WTC11 (cell line): ENCODE data around the gene GOLGA6L22. TPM values are rescaled to one million over a fixed set of nuclear protein-coding genes. Genes with fewer than 3 reads are reported as not detected.
"Not testable (repeated sequence)": the region's sequence is repeated elsewhere in the genome, so short reads cannot be mapped to it uniquely, and the experiment has no call there.

Source experiments
- ATAC-seq: fragments of 200-7000 bp; cut with Tn5 transposase; 2 replicates; pipeline ENCODE4 v1.10.0; 2021; ENCODE audit warnings: mild to moderate bottlenecking, moderate library complexity
- Bru-seq: library from RNA; stranded (reverse); fragments of 400-500 nt; gene quantifications from one replicate; lab custom pipeline; 2021; lab: Mats Ljungman, UMichigan
- CTCF ChIA-PET: fragments of 300-600 bp; sonication (Branson Sonifier 250); formaldehyde crosslinking; loops from one replicate; lab custom pipeline; 2021; ENCODE audit warnings: antibody characterized with exemption; lab: Charles Lee
- POLR2A ChIA-PET: fragments of 350-600 bp; sonication (Branson Sonifier 250); formaldehyde crosslinking; loops from one replicate; lab custom pipeline; 2021; ENCODE audit warnings: antibody characterized with exemption; lab: Charles Lee
- DNase-seq: peaks from one replicate; pipeline ENCODE4 v3.0.0; 2021; ENCODE audit warnings: low spot score
- H3K27ac Mint-ChIP-seq: 2 replicates; pipeline ENCODE4 v1.8.0; 2021; ENCODE audit warnings: mixed read lengths
- H3K27me3 Mint-ChIP-seq: 2 replicates; pipeline ENCODE4 v1.8.0; 2021; ENCODE audit warnings: low read depth, mild to moderate bottlenecking, moderate library complexity, mixed read lengths
- H3K36me3 Mint-ChIP-seq: 2 replicates; pipeline ENCODE4 v1.8.0; 2021; ENCODE audit warnings: mixed read lengths
- H3K4me1 Mint-ChIP-seq: 2 replicates; pipeline ENCODE4 v1.8.0; 2022; ENCODE audit warnings: mixed read lengths
- H3K4me3 Mint-ChIP-seq: 2 replicates; pipeline ENCODE4 v1.8.0; 2021; ENCODE audit warnings: mild to moderate bottlenecking, moderate library complexity, mixed read lengths
- H3K9me3 Mint-ChIP-seq: 2 replicates; pipeline ENCODE4 v1.8.0; 2021; ENCODE audit warnings: mixed read lengths
- long read RNA-seq, 3 experiments: library from RNA in 1 of 3; library from capped mRNA in 1 of 3; library from polyadenylated mRNA in 1 of 3; unstranded in 2 of 3; stranded (forward) in 1 of 3; transcript quantifications; one replicate each; pipeline ENCODE4 v2.0.0, GENCODE V29; 2021
- total RNA-seq: library from RNA; stranded (reverse); gene quantifications from 3 replicates; pipeline ENCODE4 v1.2.3, GENCODE V29; 2021

The GOLGA6L22 gene, protein sequence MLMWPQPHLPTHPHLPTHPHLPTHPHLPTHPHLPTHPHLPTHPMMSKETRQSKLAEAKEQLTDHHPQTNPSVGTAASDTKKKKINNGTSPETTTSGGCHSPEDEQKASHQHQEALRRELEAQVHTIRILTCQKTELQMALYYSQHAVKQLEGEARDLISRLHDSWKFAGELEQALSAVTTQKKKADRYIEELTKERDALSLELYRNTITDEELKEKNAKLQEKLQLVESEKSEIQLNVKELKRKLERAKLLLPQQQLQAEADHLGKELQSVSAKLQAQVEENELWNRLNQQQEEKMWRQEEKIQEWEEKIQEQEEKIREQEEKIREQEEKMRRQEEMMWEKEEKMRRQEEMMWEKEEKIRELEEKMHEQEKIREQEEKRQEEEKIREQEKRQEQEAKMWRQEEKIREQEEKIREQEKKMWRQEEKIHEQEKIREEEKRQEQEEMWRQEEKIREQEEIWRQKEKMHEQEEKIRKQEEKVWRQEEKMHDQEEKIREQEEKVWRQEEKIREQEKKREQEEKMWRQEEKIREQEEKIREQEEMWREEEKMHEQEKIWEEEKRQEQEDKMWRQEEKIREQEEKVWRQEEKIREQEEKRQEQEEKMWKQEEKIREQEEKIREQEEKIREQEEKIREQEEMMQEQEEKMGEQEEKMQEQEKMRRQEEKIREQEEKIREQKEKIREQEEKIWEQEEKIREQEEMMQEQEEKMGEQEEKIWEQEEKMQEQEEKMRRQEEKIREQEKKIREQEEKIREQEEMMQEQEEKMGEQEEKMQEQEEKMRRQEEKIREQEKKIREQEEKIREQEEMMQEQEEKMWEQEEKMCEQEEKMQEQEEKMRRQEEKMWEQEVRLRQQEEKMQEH
- total RNA-seq (not detected in 3 replicates), Bru-seq, nascent RNA (not detected)
- long read RNA-seq, experiment 1, result 0 reads
- long read RNA-seq, experiment 2, result 0 reads
- long read RNA-seq, experiment 3, result 0 reads

DNA sequence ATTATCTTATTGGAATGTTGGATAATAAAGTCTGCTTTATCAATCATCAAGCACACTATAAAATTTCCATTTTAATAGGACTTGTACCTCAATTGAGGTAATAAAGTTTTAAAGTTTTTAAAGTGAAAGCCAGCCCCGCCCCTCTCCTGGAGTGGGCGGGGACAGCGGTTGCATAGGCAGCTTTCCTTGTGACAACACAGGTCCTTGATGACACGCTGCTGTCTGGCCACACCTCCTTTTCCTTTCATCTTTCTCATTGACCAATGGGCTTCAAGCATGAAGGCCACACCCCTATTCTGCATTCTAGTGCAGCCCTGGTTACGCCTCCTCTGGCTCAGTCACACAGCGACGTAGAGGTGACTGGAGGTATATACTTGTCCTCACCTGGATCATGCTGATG, at the start of gene GOLGA6L22:
TSS of gene GOLGA6L22 (plus strand) at position 301 of the 400 bp plus-strand sequence. CDS start at position 392, 91 bp downstream.
- H3K4me3 Mint-ChIP-seq, H3K9me3 Mint-ChIP-seq, POLR2A ChIA-PET, CTCF ChIA-PET, H3K4me1 Mint-ChIP-seq, ATAC-seq, H3K27me3 Mint-ChIP-seq, DNase-seq, H3K27ac Mint-ChIP-seq, H3K36me3 Mint-ChIP-seq: not testable (repeated sequence)

DNA sequence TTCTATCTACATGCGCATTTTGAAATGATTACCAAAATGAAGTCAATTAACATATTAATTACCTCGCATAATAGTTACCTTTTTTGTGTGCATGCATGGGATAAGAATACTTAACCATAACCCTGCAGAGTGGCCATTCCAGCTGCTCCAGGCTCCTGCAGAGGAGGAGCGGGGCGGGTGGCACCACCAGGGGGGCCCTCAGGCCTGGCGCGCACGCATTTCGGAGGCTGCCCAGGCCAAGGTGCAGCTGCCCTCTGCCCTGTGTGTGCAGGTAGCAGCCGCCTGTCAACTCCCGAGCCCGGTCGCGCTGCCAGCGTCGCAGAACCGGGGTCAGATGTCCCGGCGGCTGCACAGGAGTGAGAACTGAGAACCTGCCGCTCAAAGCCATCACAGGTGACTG, 41.4 kb upstream of the GOLGA6L22 start:
- H3K4me3 Mint-ChIP-seq, H3K9me3 Mint-ChIP-seq, DNase-seq, H3K4me1 Mint-ChIP-seq, H3K27me3 Mint-ChIP-seq, ATAC-seq, CTCF ChIA-PET, H3K27ac Mint-ChIP-seq, POLR2A ChIA-PET, H3K36me3 Mint-ChIP-seq: not testable (repeated sequence)

DNA sequence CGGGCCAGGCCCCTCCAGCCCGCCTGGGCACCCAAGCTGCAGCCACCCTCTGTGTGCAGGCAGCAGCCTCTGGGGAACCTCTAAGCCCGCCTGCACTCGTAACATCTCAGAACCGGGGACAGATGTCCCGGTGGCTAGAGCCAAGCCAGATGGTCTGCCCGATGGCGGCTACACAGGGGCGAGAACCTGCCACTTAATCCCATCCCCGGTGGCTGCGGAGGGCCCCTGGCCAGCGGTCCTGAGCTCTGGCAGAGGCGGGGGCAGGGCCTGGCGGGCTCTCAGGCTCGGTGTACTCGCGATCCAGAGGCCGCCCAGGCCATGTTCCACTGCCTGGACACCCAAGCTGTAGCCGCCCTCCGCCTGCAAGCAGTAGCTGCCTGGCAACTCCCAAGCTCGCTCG, 40.9 kb upstream of the GOLGA6L22 start:
- H3K36me3 Mint-ChIP-seq, POLR2A ChIA-PET, H3K4me1 Mint-ChIP-seq, CTCF ChIA-PET, DNase-seq, H3K27me3 Mint-ChIP-seq, H3K9me3 Mint-ChIP-seq, H3K4me3 Mint-ChIP-seq, H3K27ac Mint-ChIP-seq, ATAC-seq: not testable (repeated sequence)

DNA sequence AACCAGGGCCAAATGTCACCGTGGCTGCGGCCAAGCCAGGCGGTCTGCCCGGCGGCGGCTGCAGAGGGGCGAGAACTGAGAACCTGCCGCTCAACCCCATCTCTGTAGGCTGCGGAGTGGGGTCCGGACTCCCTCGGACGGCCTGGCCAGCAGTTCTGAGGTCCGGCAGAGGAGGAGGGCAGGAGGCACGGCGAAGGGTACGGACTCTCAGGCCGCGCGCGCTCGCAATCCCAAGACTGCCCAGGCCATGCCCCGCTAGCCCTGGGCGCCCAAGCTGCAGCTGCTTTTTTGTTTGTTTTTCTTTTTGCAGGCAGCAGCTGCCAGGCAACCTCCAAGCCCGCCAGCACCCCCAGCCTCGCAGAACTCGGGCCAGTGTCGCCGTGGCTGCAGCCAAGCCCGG, 40.5 kb upstream of the GOLGA6L22 start:
- H3K9me3 Mint-ChIP-seq, DNase-seq, H3K36me3 Mint-ChIP-seq, H3K4me1 Mint-ChIP-seq, ATAC-seq, H3K27me3 Mint-ChIP-seq, H3K4me3 Mint-ChIP-seq, POLR2A ChIA-PET, CTCF ChIA-PET, H3K27ac Mint-ChIP-seq: not testable (repeated sequence)

DNA sequence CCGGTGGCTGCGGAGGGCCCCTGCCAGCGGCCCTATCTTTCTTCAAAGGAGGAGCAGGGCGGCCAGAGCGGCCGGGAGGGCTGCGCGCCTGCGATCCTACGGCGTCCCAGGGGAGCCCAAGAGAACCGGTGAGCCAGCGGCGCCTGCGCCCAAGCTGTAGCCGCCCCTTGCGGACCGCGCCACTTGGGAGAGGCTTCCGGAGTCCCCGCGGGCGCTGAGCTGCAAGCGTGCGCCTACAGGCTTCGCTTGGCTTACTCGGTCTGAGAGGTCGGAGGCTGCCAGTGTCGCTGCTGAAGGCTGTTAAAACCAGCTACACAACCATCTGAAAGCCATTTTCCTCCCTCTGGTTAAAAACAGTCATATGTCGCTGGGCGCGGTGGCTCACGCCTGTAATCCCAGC, 40.0 kb upstream of the GOLGA6L22 start:
- H3K9me3 Mint-ChIP-seq, H3K4me1 Mint-ChIP-seq, ATAC-seq, H3K27ac Mint-ChIP-seq, DNase-seq, H3K27me3 Mint-ChIP-seq, POLR2A ChIA-PET, H3K36me3 Mint-ChIP-seq, H3K4me3 Mint-ChIP-seq, CTCF ChIA-PET: not testable (repeated sequence)

DNA sequence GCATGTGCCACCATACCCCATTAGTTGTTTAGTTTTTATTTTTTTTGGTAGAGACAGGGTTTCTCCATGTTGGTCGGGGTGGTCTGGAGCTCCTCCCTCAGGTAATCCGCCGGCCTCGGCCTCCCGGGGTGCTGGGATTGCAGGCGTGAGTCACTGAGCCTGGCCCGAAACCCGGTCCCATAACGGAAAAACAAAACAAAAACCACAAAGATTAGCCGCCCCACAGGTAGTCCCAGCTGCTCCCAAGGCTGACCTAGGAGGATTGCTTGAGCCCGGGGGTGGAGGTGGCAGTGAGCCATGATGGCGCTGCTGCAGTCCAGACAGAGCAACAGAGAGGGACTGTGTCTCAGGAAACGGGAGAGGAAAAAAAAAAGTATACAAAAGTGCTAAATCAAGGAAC, 38.4 kb upstream of the GOLGA6L22 start:
- H3K4me3 Mint-ChIP-seq, H3K27ac Mint-ChIP-seq, H3K36me3 Mint-ChIP-seq, H3K27me3 Mint-ChIP-seq, H3K9me3 Mint-ChIP-seq, CTCF ChIA-PET, POLR2A ChIA-PET, DNase-seq, H3K4me1 Mint-ChIP-seq: not testable (repeated sequence)
- peak; percentile 44 for ATAC-seq

DNA sequence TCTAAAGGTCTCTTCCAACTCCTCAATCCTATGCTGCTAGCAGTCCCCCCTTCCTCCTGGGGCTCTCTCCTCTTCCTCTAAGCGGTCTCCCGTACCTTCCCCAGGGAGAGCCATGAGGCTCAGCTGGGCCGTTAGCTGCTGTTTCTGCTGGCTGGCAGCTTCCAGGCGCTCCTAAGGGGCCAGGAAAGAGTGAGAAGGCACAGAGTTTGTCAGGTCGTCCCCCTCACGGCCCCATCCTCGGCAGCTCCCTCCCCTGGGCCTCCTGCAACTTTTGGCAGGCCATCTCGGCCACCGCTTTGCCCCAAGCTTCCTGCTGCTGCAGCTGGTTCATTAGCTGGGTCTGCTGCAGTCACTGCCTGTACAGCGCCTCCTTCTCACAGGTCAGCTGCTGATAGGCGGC, 29.3 kb upstream of the GOLGA6L22 start:
- CTCF ChIA-PET, H3K27ac Mint-ChIP-seq, ATAC-seq, H3K4me1 Mint-ChIP-seq, H3K4me3 Mint-ChIP-seq, POLR2A ChIA-PET, H3K27me3 Mint-ChIP-seq, DNase-seq, H3K36me3 Mint-ChIP-seq, H3K9me3 Mint-ChIP-seq: not testable (repeated sequence)

DNA sequence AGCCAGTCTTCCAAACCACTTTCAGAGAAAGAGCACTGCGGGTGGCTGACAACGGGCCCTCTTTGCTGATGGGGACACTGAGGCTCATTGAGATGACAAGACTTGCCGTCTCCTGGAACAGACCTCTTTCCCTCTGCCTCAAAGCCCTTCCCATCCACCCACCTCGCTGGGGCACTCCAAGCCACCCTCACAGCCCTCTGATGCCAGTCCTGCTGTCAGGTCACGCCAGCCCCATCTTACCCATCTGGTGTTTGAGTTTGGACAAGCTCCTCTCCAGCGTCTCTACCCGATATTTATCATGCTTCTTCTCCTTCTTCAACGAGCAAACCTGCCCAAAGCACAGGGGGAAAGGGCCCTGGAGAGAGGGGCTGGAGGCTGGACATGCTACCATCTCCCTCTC, 27.0 kb upstream of the GOLGA6L22 start:
- H3K27me3 Mint-ChIP-seq, ATAC-seq, CTCF ChIA-PET, H3K36me3 Mint-ChIP-seq, DNase-seq, H3K4me1 Mint-ChIP-seq, H3K9me3 Mint-ChIP-seq, POLR2A ChIA-PET, H3K4me3 Mint-ChIP-seq, H3K27ac Mint-ChIP-seq: not testable (repeated sequence)

DNA sequence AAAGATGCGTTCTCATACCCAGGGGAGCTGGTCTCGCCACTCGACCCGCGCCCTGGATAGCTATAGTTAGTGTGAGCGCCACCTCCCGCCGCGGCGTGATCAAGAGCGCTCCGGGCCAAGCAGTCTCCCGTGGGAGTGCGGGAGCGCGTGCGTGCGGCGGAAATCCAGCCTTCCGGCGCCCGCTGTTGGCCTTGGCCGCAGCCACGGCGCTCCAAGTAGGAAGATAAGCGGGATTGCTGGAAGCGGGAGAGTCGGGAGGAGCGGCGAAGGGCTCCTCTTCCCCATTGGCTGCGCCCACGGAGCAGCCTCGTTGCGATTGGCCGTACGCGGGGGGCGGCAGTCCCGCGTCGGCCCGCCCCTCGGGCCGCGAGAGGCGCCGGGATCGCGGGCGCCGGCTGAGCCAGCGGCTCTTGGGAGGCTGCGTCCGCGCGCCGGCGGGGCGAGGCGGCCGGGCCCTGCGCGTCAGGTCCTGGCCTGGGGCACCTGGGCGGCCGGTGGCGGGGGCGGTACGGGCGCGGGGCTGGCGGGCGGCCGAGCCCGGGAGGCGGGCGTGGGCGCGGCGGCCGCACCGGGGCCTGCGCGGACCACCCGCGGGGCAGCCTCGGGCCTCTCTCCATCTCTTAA, 35.9 kb downstream of the GOLGA6L22 start:
- peak; percentile 35 for DNase-seq
- H3K27me3 Mint-ChIP-seq, POLR2A ChIA-PET, H3K4me3 Mint-ChIP-seq, H3K9me3 Mint-ChIP-seq, H3K36me3 Mint-ChIP-seq, ATAC-seq, CTCF ChIA-PET, H3K4me1 Mint-ChIP-seq, H3K27ac Mint-ChIP-seq: not testable (repeated sequence)

DNA sequence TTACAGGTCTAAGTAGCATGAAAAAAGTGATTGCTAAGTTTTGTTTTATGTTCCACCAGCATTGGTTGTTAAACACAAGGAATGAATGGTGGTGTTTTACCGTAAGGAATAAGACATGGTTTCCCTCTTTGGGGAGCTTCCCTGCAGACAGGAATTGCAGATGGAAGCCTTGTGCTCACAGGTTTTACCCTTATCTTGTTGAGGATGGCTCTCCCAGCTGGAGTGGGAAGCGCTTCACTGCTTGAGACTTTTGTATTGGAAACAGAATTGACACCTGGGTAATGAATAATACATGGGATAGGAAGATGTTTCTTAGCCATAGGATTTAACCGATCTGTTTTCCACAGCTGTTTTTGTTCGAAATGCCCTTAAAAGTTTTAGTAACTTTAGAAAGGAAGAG, 38.5 kb downstream of the GOLGA6L22 start:
- DNase-seq, H3K4me3 Mint-ChIP-seq, H3K4me1 Mint-ChIP-seq, H3K27ac Mint-ChIP-seq, POLR2A ChIA-PET, CTCF ChIA-PET, H3K27me3 Mint-ChIP-seq, H3K9me3 Mint-ChIP-seq, H3K36me3 Mint-ChIP-seq: not testable (repeated sequence)
- ATAC-seq, result peak; percentile 83

DNA sequence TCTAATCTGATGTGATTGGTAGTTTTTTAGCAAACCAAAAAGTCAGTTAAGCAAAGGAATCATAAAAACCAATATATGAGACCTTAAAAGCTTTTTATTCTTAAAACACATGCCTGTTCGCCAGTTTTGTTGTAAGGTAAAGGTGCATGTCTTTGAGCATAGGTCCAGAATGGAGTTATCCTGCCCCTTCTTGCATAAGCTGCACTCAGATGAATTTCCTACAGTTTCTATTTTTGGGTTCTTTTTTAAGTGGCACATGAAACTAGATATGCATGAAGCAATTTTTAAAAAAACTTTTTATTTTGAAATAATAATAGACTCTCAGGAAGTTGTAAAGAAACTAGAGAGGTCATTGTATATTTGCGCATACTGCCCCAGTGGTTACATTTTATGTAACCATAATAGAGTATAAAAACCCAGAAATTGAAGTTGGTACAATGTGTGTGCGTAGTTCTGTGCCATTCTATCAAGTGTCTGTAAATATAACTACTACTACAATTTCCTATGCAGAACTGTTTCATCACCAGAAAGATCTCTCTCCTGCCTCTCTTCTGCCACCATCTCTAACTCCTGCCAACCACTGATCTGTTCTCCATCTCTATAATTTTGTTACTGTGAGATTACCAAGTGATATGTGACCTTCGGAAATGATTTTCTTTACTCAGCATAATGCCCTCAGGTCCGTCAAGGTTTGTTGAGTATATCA, 39.7 kb downstream of the GOLGA6L22 start:
- H3K4me1 Mint-ChIP-seq, ATAC-seq, H3K36me3 Mint-ChIP-seq, H3K27ac Mint-ChIP-seq, H3K4me3 Mint-ChIP-seq, POLR2A ChIA-PET, H3K27me3 Mint-ChIP-seq, DNase-seq, H3K9me3 Mint-ChIP-seq, CTCF ChIA-PET: not testable (repeated sequence)
